Neural progenitor cell (in vitro differentiated cells): ENCODE results near the gene SSTR5. TPM values are rescaled to one million over a fixed set of nuclear protein-coding genes. Genes with fewer than 3 reads are reported as not detected.

Experiments used
- DNase-seq: peaks from one replicate; pipeline ENCODE4 v3.0.0-alpha.2; 2016; ENCODE audit warnings: low spot score
- H2AFZ ChIP-seq: fragments of 200-600 bp; sonication (generic); replicated peaks from 2 replicates; pipeline ENCODE4 v1.6.1; 2016; ENCODE audit warnings: antibody characterized with exemption
- H3F3A ChIP-seq: fragments of 200-600 bp; sonication (generic); 2 replicates; pipeline ENCODE4 v1.6.1; 2016; ENCODE audit warnings: antibody characterized with exemption, low read depth
- H3K27ac ChIP-seq: fragments of 200-600 bp; sonication (generic); 2 replicates; pipeline ENCODE4 v1.5.1; 2016; ENCODE audit warnings: mild to moderate bottlenecking
- H3K27me3 ChIP-seq: fragments of 200-600 bp; sonication (generic); 2 replicates; pipeline ENCODE4 v1.6.1; 2016; ENCODE audit warnings: mild to moderate bottlenecking, moderate library complexity
- H3K36me3 ChIP-seq: fragments of 200-600 bp; sonication (generic); 2 replicates; pipeline ENCODE4 v1.5.1; 2016
- H3K4me1 ChIP-seq: fragments of 200-600 bp; sonication (generic); 2 replicates; pipeline ENCODE4 v1.6.1; 2016; ENCODE audit warnings: mixed run types
- H3K4me2 ChIP-seq: fragments of 200-600 bp; sonication (generic); 2 replicates; pipeline ENCODE4 v1.6.1; 2016
- H3K4me3 ChIP-seq: fragments of 200-600 bp; sonication (generic); 2 replicates; pipeline ENCODE4 v1.5.1; 2016
- H3K79me2 ChIP-seq: fragments of 200-600 bp; sonication (generic); 2 replicates; pipeline ENCODE4 v1.6.1; 2016; ENCODE audit warnings: low read depth
- H3K9ac ChIP-seq: fragments of 200-600 bp; sonication (generic); 2 replicates; pipeline ENCODE4 v1.6.1; 2016
- H3K9me3 ChIP-seq: fragments of 200-600 bp; sonication (generic); 2 replicates; pipeline ENCODE4 v1.5.1; 2016; ENCODE audit warnings: low read depth
- H4K20me1 ChIP-seq: fragments of 200-600 bp; sonication (generic); 2 replicates; pipeline ENCODE4 v1.6.1; 2016; ENCODE audit warnings: low read depth
- H3K27ac Mint-ChIP-seq: 3 replicates; pipeline ENCODE4 v1.8.0; 2021; ENCODE audit warnings: mixed read lengths
- H3K27me3 Mint-ChIP-seq: 2 replicates; pipeline ENCODE4 v1.8.0; 2022; ENCODE audit warnings: low read depth, mild to moderate bottlenecking, inconsistent platforms, moderate library complexity, mixed read lengths; ENCODE audit not compliant: insufficient read depth
- H3K36me3 Mint-ChIP-seq: 3 replicates; pipeline ENCODE4 v1.8.0; 2021; ENCODE audit warnings: mixed read lengths
- H3K4me1 Mint-ChIP-seq: 3 replicates; pipeline ENCODE4 v1.8.0; 2021; ENCODE audit warnings: mixed read lengths
- H3K4me3 Mint-ChIP-seq: 3 replicates; pipeline ENCODE4 v1.8.0; 2021; ENCODE audit warnings: mild to moderate bottlenecking, moderate library complexity, mixed read lengths
- H3K9me3 Mint-ChIP-seq: 3 replicates; pipeline ENCODE4 v1.8.0; 2020; ENCODE audit warnings: mixed read lengths
- CTCF ChIP-seq: fragments of 200-600 bp; sonication (generic); IDR thresholded peaks from 2 replicates; pipeline ENCODE4 v1.5.1; 2017; ENCODE audit warnings: antibody characterized with exemption, mild to moderate bottlenecking
- EZH2 ChIP-seq: fragments of 200-600 bp; sonication (generic); IDR thresholded peaks from 2 replicates; pipeline ENCODE4 v1.6.1; 2017; ENCODE audit warnings: antibody characterized with exemption, mild to moderate bottlenecking, moderate library complexity
- EZH2phosphoT487 ChIP-seq: fragments of 200-600 bp; sonication (generic); IDR thresholded peaks from 2 replicates; pipeline ENCODE4 v1.6.1; 2017; ENCODE audit warnings: antibody characterized with exemption
- total RNA-seq: library from RNA; depleted of rRNA; stranded (reverse); fragments of >200 nt; gene quantifications from 2 replicates; pipeline ENCODE4 v1.2.3, GENCODE V29; 2015; ENCODE audit warnings: low replicate concordance

Gene SSTR5
- total RNA-seq, 1 donor from 2014 or later: not detected

GRCh38 chr16:1080801-1081733 lies 8.5 kb downstream of the SSTR5 start:
- DNase-seq: no peak
- no peak overlapping the region for H3K4me3 Mint-ChIP-seq
- Histone ChIP-seq H3K9ac (no peak overlapping the region), H3K9me3 (no peaks in the 10 kb centered on the region), H4K20me1 (no peaks in the 10 kb centered on the region), H3K79me2 (no peaks in the 10 kb centered on the region), H3F3A (no peaks in the 10 kb centered on the region), H3K4me3 (no peak overlapping the region), H3K4me2 (peak overlapping the region; percentile 13), H3K27ac (no peak overlapping the region), H2AFZ (no peak overlapping the region), H3K27me3 (no peaks in the 10 kb centered on the region), H3K4me1 (peaks cover 7% of the 10 kb centered on the region), H3K36me3 (no peaks in the 10 kb centered on the region)
- peak overlapping the region; percentile 17 for H3K27ac Mint-ChIP-seq
- H3K36me3 Mint-ChIP-seq: no peaks in the 10 kb centered on the region
- H3K9me3 Mint-ChIP-seq: peaks cover 11% of the 10 kb centered on the region
- peaks cover 16% of the 10 kb centered on the region for H3K4me1 Mint-ChIP-seq
- peaks cover 27% of the 10 kb centered on the region for H3K27me3 Mint-ChIP-seq
- TF ChIP-seq CTCF: no peak
- no peak for TF ChIP-seq EZH2
- no peak for TF ChIP-seq EZH2phosphoT487

GRCh38 chr16:1081734-1082265 lies 9.3 kb downstream of the SSTR5 start:
- Histone ChIP-seq H3K36me3 (no peaks in the 10 kb centered on the region), H2AFZ (no peak overlapping the region), H3K4me2 (peak overlapping the region; percentile 13), H4K20me1 (no peaks in the 10 kb centered on the region), H3K79me2 (no peaks in the 10 kb centered on the region), H3K4me3 (no peak overlapping the region), H3K9me3 (no peaks in the 10 kb centered on the region), H3K27me3 (no peaks in the 10 kb centered on the region), H3K27ac (no peak overlapping the region), H3F3A (no peaks in the 10 kb centered on the region), H3K9ac (no peak overlapping the region), H3K4me1 (peaks cover 7% of the 10 kb centered on the region)
- Mint-ChIP-seq H3K27me3 (peaks cover 22% of the 10 kb centered on the region), H3K36me3 (no peaks in the 10 kb centered on the region), H3K4me1 (peaks cover 10% of the 10 kb centered on the region), H3K4me3 (peak overlapping the region; percentile 10), H3K9me3 (peaks cover 11% of the 10 kb centered on the region), H3K27ac (peak overlapping the region; percentile 15)
- no peak for DNase-seq
- no peak for TF ChIP-seq EZH2
- no peak for TF ChIP-seq EZH2phosphoT487
- no peak for TF ChIP-seq CTCF

- Mint-ChIP-seq H3K9me3 (peaks cover 11% of the 10 kb centered on the region), H3K36me3 (no peaks in the 10 kb centered on the region), H3K4me3 (peak overlapping the region; percentile 10), H3K27me3 (peaks cover 20% of the 10 kb centered on the region), H3K27ac (peak overlapping the region; percentile 15), H3K4me1 (peaks cover 6% of the 10 kb centered on the region)
- Histone ChIP-seq H3K36me3 (no peaks in the 10 kb centered on the region), H3K4me1 (peaks cover 7% of the 10 kb centered on the region), H3K9me3 (no peaks in the 10 kb centered on the region), H3K4me2 (no peak overlapping the region), H3K4me3 (no peak overlapping the region), H3F3A (no peaks in the 10 kb centered on the region), H2AFZ (no peak overlapping the region), H3K27me3 (no peaks in the 10 kb centered on the region), H3K9ac (no peak overlapping the region), H3K79me2 (no peaks in the 10 kb centered on the region), H4K20me1 (no peaks in the 10 kb centered on the region), H3K27ac (no peak overlapping the region)
- DNase-seq: no peak
- TF ChIP-seq EZH2phosphoT487 (no peak), CTCF (no peak), EZH2 (no peak)
Observed at GRCh38 chr16:1082266-1082951, 9.9 kb downstream of the SSTR5 start.
